NCI-H69 (cell line): ENCODE data around the gene OVAAL.
A peak's percentile ranks its signal among the peaks of the same experiment; 100 is the strongest.

Experiments used
- DNase-seq: peaks from one replicate; lab custom pipeline; 2025; lab: John Stamatoyannopoulos, UW

OVAAL gene

GRCh38 chr1:180558664-180559063, at the start of gene OVAAL:
OVAAL (plus strand) TSS chr1:180558964.
- no peak for DNase-seq

- no peak for DNase-seq
Measured at GRCh38 chr1:180510882-180511281, 47.9 kb upstream of the OVAAL start.

- DNase-seq, result no peak
Measured at GRCh38 chr1:180513531-180513930, 45.2 kb upstream of the OVAAL start.

- DNase-seq, result no peak
Measured at GRCh38 chr1:180515364-180515763, 43.4 kb upstream of the OVAAL start.

GRCh38 chr1:180515857-180516388, 42.8 kb upstream of the OVAAL start:
- peak; percentile 89 for DNase-seq

- DNase-seq, result no peak
Measured at GRCh38 chr1:180519846-180520245, 38.9 kb upstream of the OVAAL start.

GRCh38 chr1:180521474-180522212, 37.1 kb upstream of the OVAAL start:
- DNase-seq, result no peak

- no peak for DNase-seq
Measured at GRCh38 chr1:180522213-180522515, 36.6 kb upstream of the OVAAL start.

GRCh38 chr1:180524160-180524914, 34.4 kb upstream of the OVAAL start:
- DNase-seq, result no peak

- no peak for DNase-seq
Measured at GRCh38 chr1:180524915-180525714, 33.6 kb upstream of the OVAAL start.

- DNase-seq, result peak; percentile 31
Measured at GRCh38 chr1:180525715-180526039, 33.1 kb upstream of the OVAAL start.

- no peak for DNase-seq
Measured at GRCh38 chr1:180527101-180527669, 31.6 kb upstream of the OVAAL start.

GRCh38 chr1:180528868-180529470, 29.8 kb upstream of the OVAAL start:
- DNase-seq, result no peak

GRCh38 chr1:180530501-180530900, 28.3 kb upstream of the OVAAL start:
- DNase-seq, result peak; percentile 33

GRCh38 chr1:180532854-180533253, 25.9 kb upstream of the OVAAL start:
- DNase-seq, result no peak

- DNase-seq, result peak; percentile 91
Measured at GRCh38 chr1:180533266-180533987, 25.3 kb upstream of the OVAAL start.

GRCh38 chr1:180534214-180534613, 24.6 kb upstream of the OVAAL start:
- DNase-seq, result peak; percentile 52

GRCh38 chr1:180535418-180535999, 23.3 kb upstream of the OVAAL start:
- DNase-seq, result no peak

- peak; percentile 76 for DNase-seq
Measured at GRCh38 chr1:180536821-180537372, 21.9 kb upstream of the OVAAL start.

- peak; percentile 59 for DNase-seq
Measured at GRCh38 chr1:180539136-180539535, 19.6 kb upstream of the OVAAL start.
